ENCODE data around the gene FAM168A.

FAM168A gene

DNA sequence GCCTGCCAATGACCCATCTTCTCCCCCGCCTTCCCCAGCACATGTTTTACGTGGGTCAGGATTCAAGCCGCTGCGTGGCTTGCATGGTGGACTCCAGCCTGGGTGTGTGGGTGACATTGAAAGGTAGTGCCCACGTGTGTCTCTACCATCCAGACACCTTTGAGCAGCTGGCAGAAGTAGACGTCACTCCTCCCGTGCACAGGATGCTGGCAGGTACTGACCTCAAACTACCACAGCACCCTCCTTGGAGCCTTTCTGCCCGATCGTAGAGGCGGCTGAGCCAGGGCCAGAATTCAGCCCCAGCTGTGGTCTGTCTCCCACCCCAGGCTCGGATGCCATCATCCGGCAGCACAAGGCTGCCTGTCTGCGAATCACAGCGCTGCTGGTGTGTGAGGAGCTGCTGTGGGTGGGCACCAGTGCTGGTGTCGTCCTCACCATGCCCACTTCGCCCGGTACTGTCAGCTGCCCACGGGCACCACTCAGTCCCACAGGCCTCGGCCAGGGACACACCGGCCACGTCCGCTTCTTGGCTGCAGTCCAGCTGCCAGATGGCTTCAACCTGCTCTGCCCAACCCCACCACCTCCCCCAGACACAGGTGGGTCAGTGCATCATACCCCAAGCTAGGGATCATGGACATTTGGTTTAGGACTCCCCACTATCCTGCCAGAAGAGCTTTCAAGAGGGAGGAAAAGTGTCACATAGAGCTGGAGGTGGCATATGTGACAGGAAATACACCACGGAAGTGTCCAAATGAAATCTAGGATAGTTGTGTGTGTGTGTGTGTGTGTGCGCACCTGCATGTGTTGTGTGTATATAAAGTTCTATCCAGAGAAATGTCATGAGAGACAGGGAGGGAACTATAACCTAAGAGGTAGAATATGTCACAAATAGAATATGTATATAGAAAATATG lies 232.3 kb downstream of the FAM168A start:
- TF ChIP-seq TCF4 (CRISPR knock-in tag; IDR thresholded peaks at IDR 0.05; ENCODE audit: borderline replicate concordance) (no peak), RARB (CRISPR knock-in tag; IDR thresholded peaks at IDR 0.05) (no peak), OSR1 (CRISPR knock-in tag; IDR thresholded peaks at IDR 0.05) (no peak), ZFP30 (CRISPR knock-in tag; IDR thresholded peaks at IDR 0.05) (no peak), PPARA (CRISPR knock-in tag; IDR thresholded peaks at IDR 0.05; ENCODE audit: borderline replicate concordance) (no peak), SNAI2 (CRISPR knock-in tag; IDR thresholded peaks at IDR 0.05) (no peak), ZFP3 (CRISPR knock-in tag; IDR thresholded peaks at IDR 0.05) (no peak)
- TF ChIP-seq, protein P1, sequence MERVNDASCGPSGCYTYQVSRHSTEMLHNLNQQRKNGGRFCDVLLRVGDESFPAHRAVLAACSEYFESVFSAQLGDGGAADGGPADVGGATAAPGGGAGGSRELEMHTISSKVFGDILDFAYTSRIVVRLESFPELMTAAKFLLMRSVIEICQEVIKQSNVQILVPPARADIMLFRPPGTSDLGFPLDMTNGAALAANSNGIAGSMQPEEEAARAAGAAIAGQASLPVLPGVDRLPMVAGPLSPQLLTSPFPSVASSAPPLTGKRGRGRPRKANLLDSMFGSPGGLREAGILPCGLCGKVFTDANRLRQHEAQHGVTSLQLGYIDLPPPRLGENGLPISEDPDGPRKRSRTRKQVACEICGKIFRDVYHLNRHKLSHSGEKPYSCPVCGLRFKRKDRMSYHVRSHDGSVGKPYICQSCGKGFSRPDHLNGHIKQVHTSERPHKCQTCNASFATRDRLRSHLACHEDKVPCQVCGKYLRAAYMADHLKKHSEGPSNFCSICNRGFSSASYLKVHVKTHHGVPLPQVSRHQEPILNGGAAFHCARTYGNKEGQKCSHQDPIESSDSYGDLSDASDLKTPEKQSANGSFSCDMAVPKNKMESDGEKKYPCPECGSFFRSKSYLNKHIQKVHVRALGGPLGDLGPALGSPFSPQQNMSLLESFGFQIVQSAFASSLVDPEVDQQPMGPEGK (CRISPR knock-in tag; IDR thresholded peaks at IDR 0.05; ENCODE audit: borderline replicate concordance): no peak
- TF ChIP-seq, protein P2, sequence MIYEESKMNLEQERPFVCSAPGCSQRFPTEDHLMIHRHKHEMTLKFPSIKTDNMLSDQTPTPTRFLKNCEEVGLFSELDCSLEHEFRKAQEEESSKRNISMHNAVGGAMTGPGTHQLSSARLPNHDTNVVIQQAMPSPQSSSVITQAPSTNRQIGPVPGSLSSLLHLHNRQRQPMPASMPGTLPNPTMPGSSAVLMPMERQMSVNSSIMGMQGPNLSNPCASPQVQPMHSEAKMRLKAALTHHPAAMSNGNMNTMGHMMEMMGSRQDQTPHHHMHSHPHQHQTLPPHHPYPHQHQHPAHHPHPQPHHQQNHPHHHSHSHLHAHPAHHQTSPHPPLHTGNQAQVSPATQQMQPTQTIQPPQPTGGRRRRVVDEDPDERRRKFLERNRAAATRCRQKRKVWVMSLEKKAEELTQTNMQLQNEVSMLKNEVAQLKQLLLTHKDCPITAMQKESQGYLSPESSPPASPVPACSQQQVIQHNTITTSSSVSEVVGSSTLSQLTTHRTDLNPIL (CRISPR knock-in tag; IDR thresholded peaks at IDR 0.05; ENCODE audit: low read depth): no peak
- no peak for ATAC-seq

DNA sequence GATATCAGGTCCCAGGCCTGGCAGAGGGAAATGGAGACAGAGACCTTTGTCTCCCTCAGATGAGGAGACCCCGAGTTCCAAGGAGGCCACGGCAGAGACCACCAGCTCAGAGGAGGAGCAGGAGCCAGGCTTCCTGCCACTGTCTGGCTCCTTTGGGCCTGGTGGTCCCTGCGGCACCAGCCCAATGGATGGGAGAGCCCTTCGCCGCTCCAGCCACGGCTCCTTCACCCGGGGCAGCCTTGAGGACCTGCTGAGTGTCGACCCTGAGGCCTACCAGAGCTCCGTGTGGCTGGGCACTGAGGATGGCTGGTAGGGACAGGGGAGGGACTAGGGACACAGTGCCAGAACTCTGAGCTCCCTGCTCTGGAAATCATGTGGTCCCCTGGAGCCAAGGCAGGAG lies 234.8 kb downstream of the FAM168A start:
- no peak for ATAC-seq
- TF ChIP-seq, protein P2 (CRISPR knock-in tag; IDR thresholded peaks at IDR 0.05; ENCODE audit: low read depth): no peak
- TF ChIP-seq, protein P3, sequence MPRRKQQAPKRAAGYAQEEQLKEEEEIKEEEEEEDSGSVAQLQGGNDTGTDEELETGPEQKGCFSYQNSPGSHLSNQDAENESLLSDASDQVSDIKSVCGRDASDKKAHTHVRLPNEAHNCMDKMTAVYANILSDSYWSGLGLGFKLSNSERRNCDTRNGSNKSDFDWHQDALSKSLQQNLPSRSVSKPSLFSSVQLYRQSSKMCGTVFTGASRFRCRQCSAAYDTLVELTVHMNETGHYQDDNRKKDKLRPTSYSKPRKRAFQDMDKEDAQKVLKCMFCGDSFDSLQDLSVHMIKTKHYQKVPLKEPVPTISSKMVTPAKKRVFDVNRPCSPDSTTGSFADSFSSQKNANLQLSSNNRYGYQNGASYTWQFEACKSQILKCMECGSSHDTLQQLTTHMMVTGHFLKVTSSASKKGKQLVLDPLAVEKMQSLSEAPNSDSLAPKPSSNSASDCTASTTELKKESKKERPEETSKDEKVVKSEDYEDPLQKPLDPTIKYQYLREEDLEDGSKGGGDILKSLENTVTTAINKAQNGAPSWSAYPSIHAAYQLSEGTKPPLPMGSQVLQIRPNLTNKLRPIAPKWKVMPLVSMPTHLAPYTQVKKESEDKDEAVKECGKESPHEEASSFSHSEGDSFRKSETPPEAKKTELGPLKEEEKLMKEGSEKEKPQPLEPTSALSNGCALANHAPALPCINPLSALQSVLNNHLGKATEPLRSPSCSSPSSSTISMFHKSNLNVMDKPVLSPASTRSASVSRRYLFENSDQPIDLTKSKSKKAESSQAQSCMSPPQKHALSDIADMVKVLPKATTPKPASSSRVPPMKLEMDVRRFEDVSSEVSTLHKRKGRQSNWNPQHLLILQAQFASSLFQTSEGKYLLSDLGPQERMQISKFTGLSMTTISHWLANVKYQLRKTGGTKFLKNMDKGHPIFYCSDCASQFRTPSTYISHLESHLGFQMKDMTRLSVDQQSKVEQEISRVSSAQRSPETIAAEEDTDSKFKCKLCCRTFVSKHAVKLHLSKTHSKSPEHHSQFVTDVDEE (CRISPR knock-in tag; IDR thresholded peaks at IDR 0.05): no peak
- TF ChIP-seq ARNTL (CRISPR knock-in tag; IDR thresholded peaks at IDR 0.05; ENCODE audit: borderline replicate concordance, low read depth) (no peak), ZNF565 (CRISPR knock-in tag; conservative IDR thresholded peaks at IDR 0.05; ENCODE audit: low read depth) (no peak), ZFP30 (CRISPR knock-in tag; IDR thresholded peaks at IDR 0.05) (no peak), CSDC2 (CRISPR knock-in tag; IDR thresholded peaks at IDR 0.05) (no peak), OSR1 (CRISPR knock-in tag; IDR thresholded peaks at IDR 0.05) (no peak)

DNA sequence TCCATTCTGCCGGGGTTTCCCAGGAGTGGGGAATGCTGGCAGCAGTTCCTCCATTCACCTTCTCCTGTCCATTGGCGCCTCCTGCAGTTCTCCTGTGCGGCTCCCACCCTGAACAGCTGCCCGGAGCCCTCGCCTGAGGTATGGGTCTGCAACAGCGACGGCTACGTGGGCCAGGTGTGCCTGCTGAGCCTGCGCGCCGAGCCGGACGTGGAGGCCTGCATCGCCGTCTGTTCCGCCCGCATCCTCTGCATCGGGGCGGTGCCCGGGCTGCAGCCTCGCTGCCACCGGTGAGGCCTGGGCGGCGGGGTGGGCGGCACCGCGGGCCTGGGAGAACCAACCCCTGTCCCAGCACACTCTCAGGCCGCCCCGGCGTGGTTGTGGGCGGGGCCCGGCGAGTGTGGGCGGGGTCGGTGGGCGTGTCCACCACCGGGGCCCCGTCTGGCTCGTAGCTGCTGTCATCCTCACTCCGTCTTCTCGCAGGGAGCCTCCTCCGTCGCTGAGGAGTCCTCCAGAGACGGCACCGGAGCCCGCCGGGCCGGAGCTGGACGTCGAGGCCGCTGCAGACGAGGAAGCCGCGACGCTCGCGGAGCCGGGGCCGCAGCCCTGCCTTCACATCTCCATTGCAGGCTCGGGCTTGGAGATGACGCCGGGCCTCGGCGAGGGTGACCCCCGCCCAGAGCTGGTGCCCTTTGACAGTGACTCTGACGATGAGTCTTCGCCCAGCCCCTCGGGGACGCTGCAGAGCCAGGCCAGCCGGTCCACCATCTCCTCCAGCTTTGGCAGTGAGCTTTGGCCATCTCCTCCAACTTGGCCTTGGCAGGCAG lies 235.7 kb downstream of the FAM168A start:
- TF ChIP-seq, protein P4, sequence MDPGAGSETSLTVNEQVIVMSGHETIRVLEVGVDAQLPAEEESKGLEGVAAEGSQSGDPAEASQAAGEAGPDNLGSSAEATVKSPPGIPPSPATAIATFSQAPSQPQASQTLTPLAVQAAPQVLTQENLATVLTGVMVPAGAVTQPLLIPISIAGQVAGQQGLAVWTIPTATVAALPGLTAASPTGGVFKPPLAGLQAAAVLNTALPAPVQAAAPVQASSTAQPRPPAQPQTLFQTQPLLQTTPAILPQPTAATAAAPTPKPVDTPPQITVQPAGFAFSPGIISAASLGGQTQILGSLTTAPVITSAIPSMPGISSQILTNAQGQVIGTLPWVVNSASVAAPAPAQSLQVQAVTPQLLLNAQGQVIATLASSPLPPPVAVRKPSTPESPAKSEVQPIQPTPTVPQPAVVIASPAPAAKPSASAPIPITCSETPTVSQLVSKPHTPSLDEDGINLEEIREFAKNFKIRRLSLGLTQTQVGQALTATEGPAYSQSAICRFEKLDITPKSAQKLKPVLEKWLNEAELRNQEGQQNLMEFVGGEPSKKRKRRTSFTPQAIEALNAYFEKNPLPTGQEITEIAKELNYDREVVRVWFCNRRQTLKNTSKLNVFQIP (CRISPR knock-in tag; IDR thresholded peaks at IDR 0.05; ENCODE audit: borderline replicate concordance, low read depth): no peak
- TF ChIP-seq SNAI2 (CRISPR knock-in tag; IDR thresholded peaks at IDR 0.05): no peak
- no peak for TF ChIP-seq ARNTL (CRISPR knock-in tag; IDR thresholded peaks at IDR 0.05; ENCODE audit: borderline replicate concordance, low read depth)
- TF ChIP-seq ZC3H10 (CRISPR knock-in tag; IDR thresholded peaks at IDR 0.05): no peak
- TF ChIP-seq TOX (CRISPR knock-in tag; IDR thresholded peaks at IDR 0.05; ENCODE audit: borderline replicate concordance): no peak
- no peak for TF ChIP-seq OSR1 (CRISPR knock-in tag; IDR thresholded peaks at IDR 0.05)
- TF ChIP-seq, protein P1 (CRISPR knock-in tag; IDR thresholded peaks at IDR 0.05; ENCODE audit: borderline replicate concordance): no peak
- no peak for TF ChIP-seq ISL1 (CRISPR knock-in tag; IDR thresholded peaks at IDR 0.05)
- no peak for TF ChIP-seq ZNF70 (CRISPR knock-in tag; IDR thresholded peaks at IDR 0.05)
- TF ChIP-seq PPARA (CRISPR knock-in tag; IDR thresholded peaks at IDR 0.05; ENCODE audit: borderline replicate concordance): no peak
- TF ChIP-seq RARB (CRISPR knock-in tag; IDR thresholded peaks at IDR 0.05): no peak
- TF ChIP-seq GLIS3 (CRISPR knock-in tag; IDR thresholded peaks at IDR 0.05): no peak
- no peak for TF ChIP-seq ZNF8 (CRISPR knock-in tag; IDR thresholded peaks at IDR 0.05)
- no peak for TF ChIP-seq ZFP3 (CRISPR knock-in tag; IDR thresholded peaks at IDR 0.05)
- TF ChIP-seq ESRRG (CRISPR knock-in tag; IDR thresholded peaks at IDR 0.05): no peak
- ATAC-seq: no peak
